ENCODE results near the gene PARD6B.

Gene PARD6B

DNA sequence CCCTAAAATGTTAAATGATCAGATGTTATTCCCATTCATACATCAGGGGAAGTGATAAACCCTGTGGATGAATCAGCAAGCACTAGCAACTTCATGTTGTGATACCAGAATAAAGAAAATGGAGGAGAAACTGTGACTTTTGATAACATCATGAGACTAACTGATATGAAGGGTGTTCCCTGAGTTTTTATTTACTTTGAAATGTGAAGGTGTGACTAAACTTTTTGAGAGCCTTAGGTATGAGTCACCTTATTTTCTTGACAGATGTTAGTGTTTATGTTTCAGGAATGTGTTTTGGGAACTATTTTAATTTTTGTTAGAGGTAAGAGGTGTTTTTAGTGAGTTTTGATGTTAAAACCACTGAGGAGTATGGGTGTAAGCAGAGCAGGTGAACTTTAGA, 4.4 kb downstream of the PARD6B start:
- no peak for DNase-seq
- Histone ChIP-seq H3K9me3 (ENCODE audit: severe bottlenecking) (no peaks in the 10 kb centered on the region), H3K27ac (no peak overlapping the region), H3K36me3 (peaks cover 17% of the 10 kb centered on the region), H3K27me3 (ENCODE audit: insufficient read depth, low read depth, severe bottlenecking) (no peaks in the 10 kb centered on the region), H3K4me3 (ENCODE audit: low read depth, low read length) (no peak overlapping the region)
- no peak for TF ChIP-seq CTCF (IDR thresholded peaks at IDR 0.05; ENCODE audit: low read depth, low read length)

DNA sequence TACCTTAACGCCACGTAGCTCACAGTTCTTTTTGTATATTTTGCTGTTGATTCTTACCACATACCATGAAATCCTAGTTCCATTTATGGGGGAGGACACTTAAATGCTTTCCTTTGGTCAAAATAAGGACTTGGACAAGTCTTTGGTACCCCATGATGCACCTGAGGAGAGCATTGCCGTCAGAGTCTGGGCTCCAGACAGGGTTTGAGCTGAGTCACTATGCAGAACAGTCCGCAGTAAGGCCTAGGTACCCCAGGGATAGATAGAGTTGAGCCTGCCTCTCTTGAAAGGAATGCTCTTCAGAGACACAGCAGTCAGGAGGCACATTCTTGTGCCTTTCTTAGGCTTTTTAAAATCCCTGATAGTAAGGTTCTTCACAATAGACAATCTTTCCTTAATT, 6.0 kb downstream of the PARD6B start:
- Histone ChIP-seq H3K27ac (no peak overlapping the region), H3K36me3 (peaks cover 25% of the 10 kb centered on the region), H3K9me3 (ENCODE audit: severe bottlenecking) (no peaks in the 10 kb centered on the region), H3K4me3 (ENCODE audit: low read depth, low read length) (no peak overlapping the region), H3K27me3 (ENCODE audit: insufficient read depth, low read depth, severe bottlenecking) (no peaks in the 10 kb centered on the region)
- no peak for DNase-seq
- TF ChIP-seq CTCF (IDR thresholded peaks at IDR 0.05; ENCODE audit: low read depth, low read length): no peak

GRCh38 chr20:50743087-50743486, 11.7 kb downstream of the PARD6B start:
- no peak for DNase-seq
- Histone ChIP-seq H3K4me3 (ENCODE audit: low read depth, low read length) (no peak overlapping the region), H3K27ac (peak overlapping the region; percentile 3; the same call in 1 of the 2 replicates), H3K36me3 (peaks cover 32% of the 10 kb centered on the region), H3K27me3 (ENCODE audit: insufficient read depth, low read depth, severe bottlenecking) (no peaks in the 10 kb centered on the region), H3K9me3 (ENCODE audit: severe bottlenecking) (no peaks in the 10 kb centered on the region)
- no peak for TF ChIP-seq CTCF (IDR thresholded peaks at IDR 0.05; ENCODE audit: low read depth, low read length)

- H3K27me3 ChIP-seq (ENCODE audit: insufficient read depth, low read depth, severe bottlenecking): no peaks in the 10 kb centered on the region
- H3K9me3 ChIP-seq (ENCODE audit: severe bottlenecking): no peaks in the 10 kb centered on the region
- peak; percentile 65 for DNase-seq
- no peak overlapping the region for H3K4me3 ChIP-seq (ENCODE audit: low read depth, low read length)
- peaks cover 34% of the 10 kb centered on the region for H3K36me3 ChIP-seq
- peak; percentile 19; the same call in 1 of the 2 replicates for TF ChIP-seq CTCF (IDR thresholded peaks at IDR 0.05; ENCODE audit: low read depth, low read length)
- H3K27ac ChIP-seq: peak overlapping the region; percentile 57
Observed at GRCh38 chr20:50744143-50744792, 12.9 kb downstream of the PARD6B start.

DNA sequence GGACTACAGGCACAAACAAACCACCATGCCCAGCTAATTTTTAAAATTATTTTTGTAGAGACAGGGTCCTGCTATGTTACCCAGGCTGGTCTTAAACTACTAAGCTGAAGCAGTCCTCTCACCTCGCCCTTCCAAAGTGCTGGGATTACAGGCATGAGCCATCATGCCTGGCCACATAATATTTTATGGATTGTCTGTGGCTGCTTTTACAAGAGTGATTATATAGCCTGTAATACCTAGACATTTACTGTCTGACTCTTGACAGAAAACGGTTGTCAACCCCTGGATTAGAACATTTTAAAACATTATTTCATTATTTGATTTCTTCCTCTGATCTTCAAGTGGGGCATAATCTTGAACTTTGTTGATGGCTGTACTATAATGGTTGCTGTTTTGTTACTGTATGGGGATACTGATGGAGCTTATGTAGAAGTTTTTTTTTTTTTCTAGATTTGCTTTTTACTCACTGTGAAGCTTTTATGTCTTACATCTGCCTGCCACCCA, 14.3 kb downstream of the PARD6B start:
- Histone ChIP-seq H3K27ac (no peak overlapping the region), H3K9me3 (ENCODE audit: severe bottlenecking) (no peaks in the 10 kb centered on the region), H3K36me3 (peaks cover 38% of the 10 kb centered on the region), H3K4me3 (ENCODE audit: low read depth, low read length) (no peak overlapping the region), H3K27me3 (ENCODE audit: insufficient read depth, low read depth, severe bottlenecking) (no peaks in the 10 kb centered on the region)
- DNase-seq: no peak
- no peak for TF ChIP-seq CTCF (IDR thresholded peaks at IDR 0.05; ENCODE audit: low read depth, low read length)

Data from WERI-Rb-1 (cell line).